ENCODE measurements around the gene PGLYRP3.

Gene PGLYRP3

GRCh38 chr1:153312570-153313186 is at the start of gene PGLYRP3:
TSS of gene PGLYRP3 (minus strand) at chr1:153312952. CDS start at chr1:153310665, 2,287 bp downstream.
- no peak for DNase-seq (ENCODE audit: low read depth in 2 of 2)

- DNase-seq (ENCODE audit: low read depth in 2 of 2): no peak
These were observed 49.5 kb upstream of the PGLYRP3 start for GRCh38 chr1:153362187-153362775.

GRCh38 chr1:153361480-153362109 is 48.8 kb upstream of the PGLYRP3 start:
- DNase-seq (ENCODE audit: low read depth in 2 of 2): no peak

GRCh38 chr1:153360592-153361479 is 48.1 kb upstream of the PGLYRP3 start:
- no peak for DNase-seq (ENCODE audit: low read depth in 2 of 2)

- DNase-seq (ENCODE audit: low read depth in 2 of 2): no peak
These were observed 47.4 kb upstream of the PGLYRP3 start for GRCh38 chr1:153360190-153360589.

- no peak for DNase-seq (ENCODE audit: low read depth in 2 of 2)
These were observed 46.5 kb upstream of the PGLYRP3 start for GRCh38 chr1:153359241-153359640.

- DNase-seq (ENCODE audit: low read depth in 2 of 2): no peak
These were observed 45.9 kb upstream of the PGLYRP3 start for GRCh38 chr1:153358691-153358975.

GRCh38 chr1:153357853-153358690 is 45.3 kb upstream of the PGLYRP3 start, which contains the start of gene S100A9:
TSS of gene S100A9 (plus strand) at chr1:153357854. CDS start at chr1:153358284, 430 bp downstream.
- DNase-seq (ENCODE audit: low read depth in 2 of 2): no peak

GRCh38 chr1:153357076-153357852 is 44.5 kb upstream of the PGLYRP3 start:
- no peak for DNase-seq (ENCODE audit: low read depth in 2 of 2)

- DNase-seq (ENCODE audit: low read depth in 2 of 2): no peak
These were observed 43.8 kb upstream of the PGLYRP3 start for GRCh38 chr1:153356392-153357075.

GRCh38 chr1:153355445-153356071 is 42.8 kb upstream of the PGLYRP3 start:
- no peak for DNase-seq (ENCODE audit: low read depth in 2 of 2)

GRCh38 chr1:153354515-153355193 is 41.9 kb upstream of the PGLYRP3 start:
- no peak for DNase-seq (ENCODE audit: low read depth in 2 of 2)

GRCh38 chr1:153353226-153353947 is 40.6 kb upstream of the PGLYRP3 start:
- no peak for DNase-seq (ENCODE audit: low read depth in 2 of 2)

- peak in 1 of 2 donors; percentile 33 for DNase-seq (ENCODE audit: low read depth in 2 of 2)
These were observed 39.8 kb upstream of the PGLYRP3 start for GRCh38 chr1:153352523-153352922.

- DNase-seq (ENCODE audit: low read depth in 2 of 2): no peak
These were observed 37.7 kb upstream of the PGLYRP3 start for GRCh38 chr1:153350321-153350957.

- DNase-seq (ENCODE audit: low read depth in 2 of 2): no peak
These were observed 36.9 kb upstream of the PGLYRP3 start for GRCh38 chr1:153349363-153350320.
